SH-SY5Y (cell line): Measurements from ENCODE around the gene FBXO21.

Source experiments
- GATA2 ChIP-seq: IDR thresholded peaks from 2 replicates; pipeline ENCODE4 v1.6.1; 2011; ENCODE audit warnings: mild to moderate bottlenecking, low read depth, low read length
- GATA3 ChIP-seq: IDR thresholded peaks from 2 replicates; pipeline ENCODE4 v1.6.1; 2011; ENCODE audit warnings: low read depth, mild to moderate bottlenecking, low read length, moderate library complexity

GRCh38 chr12:117114784-117115183, 75.5 kb downstream of the FBXO21 start:
- TF ChIP-seq GATA3 (no peak), GATA2 (no peak)
